Ectodermal cell (in vitro differentiated cells): ENCODE results near the gene UBTD1.

Source experiments
- H3K27ac ChIP-seq: 2 replicates; pipeline ENCODE4 v1.7.0; 2013; ENCODE audit warnings: mild to moderate bottlenecking, low read depth, low read length; ENCODE audit not compliant: insufficient read depth, poor library complexity, severe bottlenecking
- H3K27me3 ChIP-seq: 2 replicates; pipeline ENCODE4 v1.7.0; 2013; ENCODE audit warnings: mild to moderate bottlenecking, low read length; ENCODE audit not compliant: insufficient read depth, control insufficient read depth, poor library complexity, severe bottlenecking
- H3K36me3 ChIP-seq: one replicate; pipeline ENCODE4 v1.7.0; 2013; ENCODE audit warnings: low read length; ENCODE audit not compliant: control insufficient read depth, insufficient read depth
- H3K4me1 ChIP-seq: one replicate; pipeline ENCODE4 v1.7.0; 2013; ENCODE audit warnings: low read length; ENCODE audit not compliant: control insufficient read depth, insufficient read depth
- H3K4me3 ChIP-seq: 2 replicates; pipeline ENCODE4 v1.7.0; 2013; ENCODE audit warnings: low read depth, low read length, control low read depth; ENCODE audit not compliant: insufficient read depth
- H3K9me3 ChIP-seq: 2 replicates; pipeline ENCODE4 v1.7.0; 2013; ENCODE audit warnings: mild to moderate bottlenecking, low read length, moderate library complexity; ENCODE audit not compliant: control insufficient read depth
- WGBS, 2 experiments: methylation state at CpG; one replicate each; pipeline ENCODE4 v1.1.7; 2013; ENCODE audit warnings: missing lambda C conversion rate in 2 of 2; 5-methylcytosine and 5-hydroxymethylcytosine counted together

UBTD1 gene

DNA sequence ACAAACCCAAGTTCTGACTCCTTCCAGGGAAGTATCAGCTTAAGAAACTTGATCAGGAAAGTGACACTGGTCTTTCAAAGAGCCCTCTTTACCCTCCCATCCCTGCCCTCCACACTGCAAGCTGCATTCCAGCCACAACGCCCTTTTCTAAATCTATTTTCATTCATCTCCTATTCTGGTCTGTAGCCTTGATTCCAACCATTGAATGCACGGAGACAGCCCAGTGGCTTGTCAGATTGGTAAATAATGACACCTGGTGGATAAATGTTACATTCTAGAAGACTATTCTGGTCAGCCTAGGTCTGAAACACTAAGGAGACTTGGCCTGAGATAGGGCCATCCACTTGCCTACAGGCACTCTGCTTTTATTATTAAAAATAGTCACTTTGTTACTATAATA lies 113.7 kb downstream of the UBTD1 start:
- WGBS, 2 experiments: 59 to 61% methylated on average over 2 of the region's 2 CpGs
- no peak overlapping the region for H3K27ac ChIP-seq

DNA sequence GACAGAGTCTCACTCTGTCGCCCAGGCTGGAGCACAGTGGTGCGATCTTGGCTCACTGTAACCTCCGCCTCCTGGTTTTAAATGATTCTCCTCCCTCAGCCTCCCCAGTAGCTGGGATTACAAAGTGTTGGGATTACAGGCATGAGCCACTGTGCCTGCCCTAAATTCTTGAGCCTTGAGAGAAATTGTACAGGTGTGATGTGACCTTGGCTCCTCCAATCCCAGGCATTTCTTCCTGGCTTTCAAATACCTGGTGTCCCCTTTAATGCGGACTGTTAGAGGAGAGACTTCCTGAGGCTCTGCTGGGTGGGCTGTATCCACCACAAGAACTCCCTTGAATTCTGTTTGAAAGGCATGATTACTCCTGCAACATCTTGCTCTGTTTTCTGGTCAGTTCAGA lies 119.6 kb downstream of the UBTD1 start:
- Histone ChIP-seq H3K27ac (no peak overlapping the region), H3K36me3 (peaks cover 5% of the 10 kb centered on the region), H3K27me3 (no peaks in the 10 kb centered on the region), H3K4me3 (no peak overlapping the region), H3K9me3 (no peaks in the 10 kb centered on the region), H3K4me1 (no peaks in the 10 kb centered on the region)
- WGBS, 2 experiments: 87 to 91% methylated on average over 4 of the region's 4 CpGs

More for the DNA sequence above, 113.7 kb downstream of the UBTD1 start:
- H3K4me3 ChIP-seq: no peak overlapping the region
- H3K9me3 ChIP-seq: no peaks in the 10 kb centered on the region
- H3K36me3 ChIP-seq: no peaks in the 10 kb centered on the region
- no peaks in the 10 kb centered on the region for H3K27me3 ChIP-seq
- no peaks in the 10 kb centered on the region for H3K4me1 ChIP-seq

DNA sequence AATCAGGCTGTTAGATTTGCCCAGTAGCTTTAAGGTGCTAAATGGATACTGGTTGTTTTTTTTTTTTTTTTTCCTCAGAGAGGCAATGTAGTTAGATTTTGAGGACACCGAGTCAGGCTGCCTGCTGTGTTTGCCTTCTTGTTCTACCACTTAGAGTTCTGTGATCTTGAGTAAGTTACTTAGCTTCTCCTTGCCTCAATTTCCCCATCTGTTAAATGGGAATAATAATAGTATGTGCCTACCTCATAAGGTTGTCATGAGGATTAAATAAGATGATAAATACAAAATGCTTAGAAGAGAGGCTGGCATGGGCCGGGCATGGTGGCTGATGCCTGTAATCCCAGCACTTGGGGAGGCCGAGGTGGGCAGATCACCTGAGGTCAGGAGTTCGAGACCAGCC lies 120.0 kb downstream of the UBTD1 start:
- Histone ChIP-seq H3K4me3 (no peak overlapping the region), H3K27me3 (no peaks in the 10 kb centered on the region), H3K4me1 (no peaks in the 10 kb centered on the region), H3K27ac (no peak overlapping the region), H3K9me3 (no peaks in the 10 kb centered on the region), H3K36me3 (peaks cover 5% of the 10 kb centered on the region)
- 95 to 96% methylated on average over 3 to 4 of the region's 4 CpGs for WGBS, 2 experiments
